HG02884 (cell line): ENCODE measurements around the gene DTX2.
"Not testable (repeated sequence)": the region's sequence is repeated elsewhere in the genome, so short reads cannot be mapped to it uniquely, and the experiment has no call there.

Source experiments
- ATAC-seq: cut with Tn5 transposase; IDR thresholded peaks from one replicate; pipeline ENCODE4 v1.9.1; 2021; ENCODE audit warnings: mild to moderate bottlenecking, moderate library complexity; ENCODE audit not compliant: unreplicated experiment

DTX2 gene

GRCh38 chr7:76442664-76443446, 18.7 kb upstream of the DTX2 start:
- not testable (repeated sequence) for ATAC-seq

- ATAC-seq = not testable (repeated sequence)
Measured at GRCh38 chr7:76443846-76444245, 17.7 kb upstream of the DTX2 start.

GRCh38 chr7:76445577-76446008, 15.9 kb upstream of the DTX2 start:
- ATAC-seq = peak; percentile 85

- not testable (repeated sequence) for ATAC-seq
Measured at GRCh38 chr7:76457017-76457416, 4.5 kb upstream of the DTX2 start.

- not testable (repeated sequence) for ATAC-seq
Measured at GRCh38 chr7:76458504-76458903, 3.0 kb upstream of the DTX2 start.

GRCh38 chr7:76460767-76461166, 742 bp upstream of the DTX2 start:
- ATAC-seq = not testable (repeated sequence)

- not testable (repeated sequence) for ATAC-seq
Measured at GRCh38 chr7:76462271-76462882, 868 bp downstream of the DTX2 start.

GRCh38 chr7:76464959-76465358, 3.5 kb downstream of the DTX2 start:
- not testable (repeated sequence) for ATAC-seq

GRCh38 chr7:76465950-76466349, 4.4 kb downstream of the DTX2 start:
- not testable (repeated sequence) for ATAC-seq

GRCh38 chr7:76467743-76468404, 6.4 kb downstream of the DTX2 start:
- not testable (repeated sequence) for ATAC-seq

- not testable (repeated sequence) for ATAC-seq
Measured at GRCh38 chr7:76471556-76472221, 10.2 kb downstream of the DTX2 start.

GRCh38 chr7:76473097-76473496, 11.6 kb downstream of the DTX2 start:
- not testable (repeated sequence) for ATAC-seq

GRCh38 chr7:76476280-76476679, 14.8 kb downstream of the DTX2 start:
- ATAC-seq = not testable (repeated sequence)

GRCh38 chr7:76476742-76477474, 15.4 kb downstream of the DTX2 start:
- not testable (repeated sequence) for ATAC-seq

- ATAC-seq = not testable (repeated sequence)
Measured at GRCh38 chr7:76479628-76480027, 18.1 kb downstream of the DTX2 start.

GRCh38 chr7:76480403-76481253, 19.1 kb downstream of the DTX2 start:
- ATAC-seq = not testable (repeated sequence)

GRCh38 chr7:76482660-76483059, 21.2 kb downstream of the DTX2 start:
- not testable (repeated sequence) for ATAC-seq

- ATAC-seq = not testable (repeated sequence)
Measured at GRCh38 chr7:76483081-76483480, 21.6 kb downstream of the DTX2 start.

GRCh38 chr7:76484456-76484855, 22.9 kb downstream of the DTX2 start:
- ATAC-seq = not testable (repeated sequence)
